HepG2 (cell line): Measurements from ENCODE around the gene AIF1. TPM values are rescaled to one million over a fixed set of nuclear protein-coding genes. Genes with fewer than 3 reads are reported as not detected.
A peak's percentile ranks its signal among the peaks of the same experiment; 100 is the strongest.

ENCODE experiments used
- CBFB ChIP-seq: sonication (generic); formaldehyde crosslinking; IDR thresholded peaks from 2 replicates; pipeline ENCODE4 v1.4.0; 2020; ENCODE audit warnings: missing genetic modification reagents
- DDIT3 ChIP-seq: sonication (generic); formaldehyde crosslinking; IDR thresholded peaks from 2 replicates; pipeline ENCODE4 v1.4.0; 2020; ENCODE audit warnings: mild to moderate bottlenecking, missing genetic modification reagents
- GABPB1 ChIP-seq: IDR thresholded peaks from 2 replicates; pipeline ENCODE4 v1.6.1; 2016; ENCODE audit warnings: mild to moderate bottlenecking, missing genetic modification reagents, moderate library complexity, missing compliant biosample characterization
- IRF2 ChIP-seq: IDR thresholded peaks from 2 replicates; pipeline ENCODE4 v1.6.1; 2018; ENCODE audit warnings: missing genetic modification reagents, missing compliant biosample characterization
- IRX3 ChIP-seq: sonication (generic); formaldehyde crosslinking; IDR thresholded peaks from 2 replicates; pipeline ENCODE4 v1.8.1; 2023; ENCODE audit warnings: mild to moderate bottlenecking, low read depth, missing genetic modification reagents, borderline replicate concordance
- NR2F1 ChIP-seq, 2 experiments: fragments of 450-650 bp in 1 of 2; formaldehyde crosslinking in 1 of 2; IDR thresholded peaks; 2 replicates each; pipeline versions ENCODE4 v1.5.0 to v1.6.1; 2016 to 2020; ENCODE audit warnings: mild to moderate bottlenecking in 1 of 2, missing compliant biosample characterization in 1 of 2, missing genetic modification reagents in 1 of 2, moderate library complexity in 1 of 2
- REL ChIP-seq: sonication (generic); formaldehyde crosslinking; conservative IDR thresholded peaks from 2 replicates; pipeline ENCODE4 v1.8.0; 2022; ENCODE audit warnings: mild to moderate bottlenecking, missing genetic modification reagents, moderate library complexity
- RFX1 ChIP-seq: fragments of 450-650 bp; IDR thresholded peaks from 2 replicates; pipeline ENCODE4 v1.6.1; 2017
- SIX4 ChIP-seq: sonication (generic); formaldehyde crosslinking; IDR thresholded peaks from 2 replicates; pipeline ENCODE4 v1.4.0; 2020; ENCODE audit warnings: missing genetic modification reagents
- SSRP1 ChIP-seq: IDR thresholded peaks from 2 replicates; pipeline ENCODE4 v1.6.1; 2016; ENCODE audit warnings: control low read depth
- ZNF232 ChIP-seq: sonication (generic); formaldehyde crosslinking; IDR thresholded peaks from 2 replicates; pipeline ENCODE4 v1.4.0; 2020; ENCODE audit warnings: missing genetic modification reagents, borderline replicate concordance
- ZNF430 ChIP-seq: sonication (generic); formaldehyde crosslinking; IDR thresholded peaks from 2 replicates; pipeline ENCODE4 v1.9.0; 2021; ENCODE audit warnings: mild to moderate bottlenecking, missing genetic modification reagents
- ZNF513 ChIP-seq: sonication (generic); formaldehyde crosslinking; conservative IDR thresholded peaks from 2 replicates; pipeline ENCODE4 v1.5.0; 2020; ENCODE audit warnings: missing genetic modification reagents
- ZNF546 ChIP-seq: sonication (generic); formaldehyde crosslinking; conservative IDR thresholded peaks from 2 replicates; pipeline ENCODE4 v1.8.1; 2023; ENCODE audit warnings: mild to moderate bottlenecking, missing genetic modification reagents
- polyA plus RNA-seq, 8 experiments: library from polyadenylated mRNA; depleted of rRNA in 3 of 8; stranded (reverse) in 7 of 8; unstranded in 1 of 8; fragments of >200 nt; fragmentation: Illumina TruSeq in 4 of 8; extraction: Trizol in 4 of 8; gene quantifications; 2 replicates each; pipeline versions ENCODE4 v1.2.1 to v1.2.3, GENCODE V29; 2011 to 2016; ENCODE audit warnings: low read depth in 4 of 8, missing spikeins in 1 of 8, mixed read lengths in 1 of 8; ENCODE audit not compliant: insufficient read depth in 1 of 8
- total RNA-seq, 5 experiments: library from RNA; depleted of rRNA; stranded (reverse); fragments of >200 nt; fragmentation: Illumina TruSeq; extraction: Trizol; gene quantifications; 2 replicates each; pipeline ENCODE4 v1.2.3, GENCODE V29; 2016; ENCODE audit warnings: low read depth in 1 of 5
- TF ChIP-seq, protein P1 (sequence below): sonication (generic); formaldehyde crosslinking; IDR thresholded peaks from 2 replicates; pipeline ENCODE4 v1.4.0; 2020; ENCODE audit warnings: missing genetic modification reagents, mild to moderate bottlenecking, borderline replicate concordance
- TF ChIP-seq, protein P2 (sequence below): sonication (generic); formaldehyde crosslinking; IDR thresholded peaks from 2 replicates; pipeline ENCODE4 v1.4.0; 2020; ENCODE audit warnings: missing genetic modification reagents, borderline replicate concordance
- TF ChIP-seq, protein P3 (sequence below): IDR thresholded peaks from 2 replicates; pipeline ENCODE4 v1.6.1; 2016; ENCODE audit warnings: missing genetic modification reagents, missing compliant biosample characterization
- TF ChIP-seq, protein P4 (sequence below): sonication (generic); formaldehyde crosslinking; IDR thresholded peaks from 2 replicates; pipeline ENCODE4 v1.5.0; 2020; ENCODE audit warnings: mild to moderate bottlenecking, missing genetic modification reagents

The AIF1 gene
- total and polyA plus RNA-seq, 2 of the 13 experiments (the other 11 are each of a cell fraction or from before 2014, with no cell fraction given), result 1.5 TPM; not detected in 1

DNA sequence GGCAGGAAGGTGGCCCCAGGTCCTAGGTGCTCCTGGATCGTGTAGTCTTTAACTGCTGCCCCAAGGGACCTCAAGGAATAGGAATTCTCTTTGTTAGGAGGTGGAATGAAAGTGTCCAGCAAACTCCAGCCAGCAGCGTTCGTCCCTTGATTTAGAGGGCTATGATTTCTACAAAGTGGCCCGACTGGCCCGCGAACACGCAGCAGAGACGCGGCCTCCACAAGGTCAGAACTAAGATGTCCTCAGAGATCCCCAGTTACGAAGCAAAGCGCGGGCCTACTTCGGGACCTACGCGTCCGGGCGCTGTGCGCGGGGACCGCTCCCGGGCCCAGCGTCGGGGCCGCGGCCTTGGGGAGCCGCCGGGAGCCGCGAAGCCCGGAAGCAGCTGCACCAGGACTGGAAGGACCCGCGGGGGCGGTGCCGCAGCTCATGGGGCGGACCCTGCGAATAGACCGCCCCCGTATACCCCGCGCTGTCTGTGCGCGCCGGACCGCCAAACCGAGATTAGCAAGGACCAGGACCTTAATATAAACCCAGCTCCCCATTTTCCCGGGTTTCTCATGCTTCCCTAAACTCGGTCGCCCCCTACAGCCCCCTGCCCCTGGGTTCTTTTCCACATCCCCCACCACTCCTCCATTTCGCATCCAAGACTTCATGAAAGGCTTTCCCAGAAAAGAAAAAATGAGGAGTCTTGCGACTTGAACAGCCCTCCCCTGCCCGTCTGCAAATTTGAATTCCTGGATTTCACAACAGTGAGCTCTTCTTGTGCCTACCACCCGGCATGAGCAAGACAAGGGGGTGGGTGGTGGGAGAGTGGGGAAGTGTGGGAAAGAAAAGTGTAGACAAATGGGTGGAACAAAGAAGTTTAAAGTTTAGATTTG is 45.6 kb downstream of the AIF1 start, which contains the start of gene C6orf47 (continued):
- TF ChIP-seq, protein P1, sequence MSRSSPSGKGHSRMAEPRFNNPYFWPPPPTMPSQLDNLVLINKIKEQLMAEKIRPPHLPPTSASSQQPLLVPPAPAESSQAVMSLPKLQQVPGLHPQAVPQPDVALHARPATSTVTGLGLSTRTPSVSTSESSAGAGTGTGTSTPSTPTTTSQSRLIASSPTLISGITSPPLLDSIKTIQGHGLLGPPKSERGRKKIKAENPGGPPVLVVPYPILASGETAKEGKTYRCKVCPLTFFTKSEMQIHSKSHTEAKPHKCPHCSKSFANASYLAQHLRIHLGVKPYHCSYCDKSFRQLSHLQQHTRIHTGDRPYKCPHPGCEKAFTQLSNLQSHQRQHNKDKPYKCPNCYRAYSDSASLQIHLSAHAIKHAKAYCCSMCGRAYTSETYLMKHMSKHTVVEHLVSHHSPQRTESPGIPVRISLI (CRISPR knock-in tag), result no peak
- TF ChIP-seq ZNF546 (CRISPR knock-in tag) (peak; percentile 90), CBFB (peak; percentile 68; the same call in 1 of the 2 replicates), DDIT3 (no peak; the same call in 1 of the 2 replicates), SIX4 (CRISPR knock-in tag) (no peak), ZNF232 (peak; percentile 90; the same call in 1 of the 2 replicates), ZNF513 (CRISPR knock-in tag) (0 out of 2 replicates have a peak, but pooled peaks have one; percentile 86), IRX3 (CRISPR knock-in tag) (no peak; the same call in 1 of the 2 replicates), SSRP1 (CRISPR knock-in tag) (no peak), RFX1 (no peak), IRF2 (CRISPR knock-in tag) (no peak; the same call in 1 of the 2 replicates), NR2F1 (CRISPR knock-in tag; IDR thresholded peaks at IDR 0.05) (no peak), GABPB1 (CRISPR knock-in tag) (peak; percentile 90), REL (CRISPR knock-in tag) (no peak), ZNF430 (CRISPR knock-in tag) (peak; percentile 59; the same call in 1 of the 2 replicates)
- TF ChIP-seq, protein P2, sequence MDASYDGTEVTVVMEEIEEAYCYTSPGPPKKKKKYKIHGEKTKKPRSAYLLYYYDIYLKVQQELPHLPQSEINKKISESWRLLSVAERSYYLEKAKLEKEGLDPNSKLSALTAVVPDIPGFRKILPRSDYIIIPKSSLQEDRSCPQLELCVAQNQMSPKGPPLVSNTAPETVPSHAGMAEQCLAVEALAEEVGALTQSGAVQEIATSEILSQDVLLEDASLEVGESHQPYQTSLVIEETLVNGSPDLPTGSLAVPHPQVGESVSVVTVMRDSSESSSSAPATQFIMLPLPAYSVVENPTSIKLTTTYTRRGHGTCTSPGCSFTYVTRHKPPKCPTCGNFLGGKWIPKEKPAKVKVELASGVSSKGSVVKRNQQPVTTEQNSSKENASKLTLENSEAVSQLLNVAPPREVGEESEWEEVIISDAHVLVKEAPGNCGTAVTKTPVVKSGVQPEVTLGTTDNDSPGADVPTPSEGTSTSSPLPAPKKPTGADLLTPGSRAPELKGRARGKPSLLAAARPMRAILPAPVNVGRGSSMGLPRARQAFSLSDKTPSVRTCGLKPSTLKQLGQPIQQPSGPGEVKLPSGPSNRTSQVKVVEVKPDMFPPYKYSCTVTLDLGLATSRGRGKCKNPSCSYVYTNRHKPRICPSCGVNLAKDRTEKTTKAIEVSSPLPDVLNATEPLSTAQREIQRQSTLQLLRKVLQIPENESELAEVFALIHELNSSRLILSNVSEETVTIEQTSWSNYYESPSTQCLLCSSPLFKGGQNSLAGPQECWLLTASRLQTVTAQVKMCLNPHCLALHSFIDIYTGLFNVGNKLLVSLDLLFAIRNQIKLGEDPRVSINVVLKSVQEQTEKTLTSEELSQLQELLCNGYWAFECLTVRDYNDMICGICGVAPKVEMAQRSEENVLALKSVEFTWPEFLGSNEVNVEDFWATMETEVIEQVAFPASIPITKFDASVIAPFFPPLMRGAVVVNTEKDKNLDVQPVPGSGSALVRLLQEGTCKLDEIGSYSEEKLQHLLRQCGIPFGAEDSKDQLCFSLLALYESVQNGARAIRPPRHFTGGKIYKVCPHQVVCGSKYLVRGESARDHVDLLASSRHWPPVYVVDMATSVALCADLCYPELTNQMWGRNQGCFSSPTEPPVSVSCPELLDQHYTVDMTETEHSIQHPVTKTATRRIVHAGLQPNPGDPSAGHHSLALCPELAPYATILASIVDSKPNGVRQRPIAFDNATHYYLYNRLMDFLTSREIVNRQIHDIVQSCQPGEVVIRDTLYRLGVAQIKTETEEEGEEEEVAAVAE (CRISPR knock-in tag), result no peak
- TF ChIP-seq, protein P3, sequence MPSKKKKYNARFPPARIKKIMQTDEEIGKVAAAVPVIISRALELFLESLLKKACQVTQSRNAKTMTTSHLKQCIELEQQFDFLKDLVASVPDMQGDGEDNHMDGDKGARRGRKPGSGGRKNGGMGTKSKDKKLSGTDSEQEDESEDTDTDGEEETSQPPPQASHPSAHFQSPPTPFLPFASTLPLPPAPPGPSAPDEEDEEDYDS, result peak; percentile 71
- TF ChIP-seq, protein P4, sequence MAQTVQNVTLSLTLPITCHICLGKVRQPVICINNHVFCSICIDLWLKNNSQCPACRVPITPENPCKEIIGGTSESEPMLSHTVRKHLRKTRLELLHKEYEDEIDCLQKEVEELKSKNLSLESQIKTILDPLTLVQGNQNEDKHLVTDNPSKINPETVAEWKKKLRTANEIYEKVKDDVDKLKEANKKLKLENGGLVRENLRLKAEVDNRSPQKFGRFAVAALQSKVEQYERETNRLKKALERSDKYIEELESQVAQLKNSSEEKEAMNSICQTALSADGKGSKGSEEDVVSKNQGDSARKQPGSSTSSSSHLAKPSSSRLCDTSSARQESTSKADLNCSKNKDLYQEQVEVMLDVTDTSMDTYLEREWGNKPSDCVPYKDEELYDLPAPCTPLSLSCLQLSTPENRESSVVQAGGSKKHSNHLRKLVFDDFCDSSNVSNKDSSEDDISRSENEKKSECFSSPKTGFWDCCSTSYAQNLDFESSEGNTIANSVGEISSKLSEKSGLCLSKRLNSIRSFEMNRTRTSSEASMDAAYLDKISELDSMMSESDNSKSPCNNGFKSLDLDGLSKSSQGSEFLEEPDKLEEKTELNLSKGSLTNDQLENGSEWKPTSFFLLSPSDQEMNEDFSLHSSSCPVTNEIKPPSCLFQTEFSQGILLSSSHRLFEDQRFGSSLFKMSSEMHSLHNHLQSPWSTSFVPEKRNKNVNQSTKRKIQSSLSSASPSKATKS (CRISPR knock-in tag), result no peak
